HCT116 (cell line): ENCODE results near the gene CGB1.
A peak's percentile ranks its signal among the peaks of the same experiment; 100 is the strongest.

Experiments used
- CTCF ChIP-seq, 3 experiments: fragments of 200-600 bp in 1 of 3; sonication (generic) in 1 of 3; IDR thresholded peaks in 2 of 3; conservative IDR thresholded peaks in 1 of 3; 2 replicates each; pipeline ENCODE4 v1.5.1; 2012 to 2017; ENCODE audit warnings: low read depth in 2 of 3, low read length in 2 of 3, antibody characterized with exemption in 1 of 3, borderline replicate concordance in 1 of 3, control low read depth in 1 of 3, mild to moderate bottlenecking in 1 of 3, mixed read lengths in 1 of 3, mixed run types in 1 of 3, moderate library complexity in 1 of 3; ENCODE audit not compliant: insufficient read depth in 1 of 3
- EZH2phosphoT487 ChIP-seq: fragments of 200-600 bp; IDR thresholded peaks from 2 replicates; pipeline ENCODE4 v1.6.1; 2018; ENCODE audit warnings: antibody characterized with exemption, borderline replicate concordance
- MAX ChIP-seq: IDR thresholded peaks from 2 replicates; pipeline ENCODE4 v1.6.1; 2012
- RAD21 ChIP-seq: IDR thresholded peaks from 2 replicates; pipeline ENCODE4 v1.6.1; 2012; ENCODE audit warnings: low read depth, mild to moderate bottlenecking
- SIN3A ChIP-seq: IDR thresholded peaks from 2 replicates; pipeline ENCODE4 v1.6.1; 2012; ENCODE audit warnings: low read depth
- YY1 ChIP-seq: IDR thresholded peaks from 2 replicates; pipeline ENCODE4 v1.6.1; 2011; ENCODE audit warnings: low read length, low read depth, moderate library complexity, mild to moderate bottlenecking; ENCODE audit not compliant: insufficient replicate concordance; ENCODE audit errors: extremely low read depth
- ZFX ChIP-seq: fragments of 450-650 bp; IDR thresholded peaks from 2 replicates; pipeline ENCODE4 v1.6.1; 2017

DNA sequence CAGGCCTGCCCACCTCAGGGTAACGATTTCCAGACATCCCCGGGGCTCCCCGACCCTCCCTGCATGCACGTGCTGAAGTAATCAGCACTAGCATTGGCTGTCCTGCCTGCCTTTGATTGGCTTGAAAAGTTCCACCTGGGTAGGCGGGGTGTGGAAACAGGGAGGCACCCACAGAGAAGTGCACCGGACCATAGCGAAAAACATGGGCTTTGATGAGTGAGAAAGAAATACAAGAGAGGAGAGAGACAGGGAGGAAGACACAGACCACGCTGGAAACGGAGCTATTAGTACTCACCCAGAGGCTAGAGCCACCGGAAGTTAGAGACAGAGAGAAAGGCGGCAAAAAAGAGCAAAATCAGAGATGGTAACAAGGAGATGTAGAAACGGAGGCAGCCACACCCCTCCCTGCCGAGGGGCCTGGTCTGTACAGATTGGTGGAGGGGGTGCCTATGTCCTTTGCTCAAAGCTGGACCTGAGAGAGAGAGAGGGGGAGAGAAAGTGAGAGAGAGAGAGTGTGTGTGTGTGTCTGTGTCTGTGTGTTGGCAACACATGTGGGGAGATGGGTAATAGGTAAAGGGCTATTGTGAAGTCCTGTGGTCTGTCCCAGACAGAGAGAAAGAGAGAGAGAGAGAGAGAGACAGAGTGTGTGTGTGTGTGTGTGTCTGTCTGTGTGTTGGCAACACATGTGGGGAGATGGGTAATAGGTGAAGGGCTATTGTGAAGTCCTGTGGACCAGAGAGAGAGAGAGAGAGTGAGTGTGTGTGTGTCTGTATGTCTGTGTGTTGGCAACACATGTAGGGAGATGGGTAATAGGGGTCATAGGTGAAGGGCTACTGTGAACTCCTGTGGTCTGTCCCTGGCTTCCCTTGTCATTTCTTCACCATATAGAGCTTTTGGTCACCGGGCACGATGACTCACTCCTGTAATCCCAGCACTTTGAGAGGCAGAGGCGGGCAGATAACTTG is 15.5 kb downstream of the CGB1 start:
- TF ChIP-seq SIN3A, result no peak
- no peak for TF ChIP-seq RAD21
- no peak for TF ChIP-seq CTCF (IDR thresholded peaks at IDR 0.05 in 2 of 3, conservative IDR thresholded peaks at IDR 0.05 in 1 of 3; ENCODE audit: borderline replicate concordance in 1 of 3, insufficient read depth in 1 of 3, low read depth in 2 of 3, low read length in 2 of 3)
- no peak for TF ChIP-seq ZFX
- no peak for TF ChIP-seq YY1
- 0 out of 2 replicates have a peak, but pooled peaks have one; percentile 18 for TF ChIP-seq MAX
- TF ChIP-seq EZH2phosphoT487, result no peak
